ENCODE results near the gene C11orf52.

- TF ChIP-seq CTCF (conservative IDR thresholded peaks at IDR 0.05; ENCODE audit: low read depth, low read length) (no peak), EZH2phosphoT487 (IDR thresholded peaks at IDR 0.05; ENCODE audit: borderline replicate concordance, low read length) (no peak), EZH2 (IDR thresholded peaks at IDR 0.05; ENCODE audit: low read length, unreplicated experiment) (no peak)
Measured at GRCh38 chr11:111882202-111882601, 36.5 kb upstream of the C11orf52 start.

All from PC-3 (cell line).